MM.1S (cell line): ENCODE data around the gene CNOT2.

Source experiments
- EZH2 ChIP-seq: fragments of 300-600 bp; sonication (generic); optimal IDR thresholded peaks from 2 replicates; pipeline ENCODE3; 2017; ENCODE audit warnings: low read depth, mild to moderate bottlenecking, antibody characterized with exemption, low read length, mixed read lengths
- TF ChIP-seq, protein P1 (sequence below): fragments of 300-600 bp; sonication (generic); IDR thresholded peaks from 2 replicates; pipeline ENCODE4 v1.5.1; 2016; ENCODE audit warnings: antibody characterized with exemption, low read length, mixed read lengths

DNA sequence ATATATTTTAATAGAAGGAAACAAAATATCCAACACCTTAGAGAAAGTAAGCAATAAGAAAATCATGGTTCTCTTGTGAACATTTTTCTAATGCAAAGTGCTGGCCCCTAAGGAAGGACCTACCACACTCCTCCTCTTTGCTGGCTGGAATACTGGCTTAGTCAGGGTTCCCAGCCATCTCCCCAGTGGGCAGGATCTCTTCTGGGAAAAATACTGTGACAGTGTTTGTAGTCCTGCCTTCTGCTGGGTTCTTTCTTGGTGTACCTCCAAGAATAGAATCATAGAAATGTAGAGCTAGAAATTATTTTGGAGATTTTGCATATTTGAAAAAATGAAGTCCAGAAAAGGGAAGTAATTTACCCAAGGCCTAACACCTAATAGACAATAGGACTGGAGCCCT lies 154.8 kb downstream of the CNOT2 start:
- TF ChIP-seq, protein P1, sequence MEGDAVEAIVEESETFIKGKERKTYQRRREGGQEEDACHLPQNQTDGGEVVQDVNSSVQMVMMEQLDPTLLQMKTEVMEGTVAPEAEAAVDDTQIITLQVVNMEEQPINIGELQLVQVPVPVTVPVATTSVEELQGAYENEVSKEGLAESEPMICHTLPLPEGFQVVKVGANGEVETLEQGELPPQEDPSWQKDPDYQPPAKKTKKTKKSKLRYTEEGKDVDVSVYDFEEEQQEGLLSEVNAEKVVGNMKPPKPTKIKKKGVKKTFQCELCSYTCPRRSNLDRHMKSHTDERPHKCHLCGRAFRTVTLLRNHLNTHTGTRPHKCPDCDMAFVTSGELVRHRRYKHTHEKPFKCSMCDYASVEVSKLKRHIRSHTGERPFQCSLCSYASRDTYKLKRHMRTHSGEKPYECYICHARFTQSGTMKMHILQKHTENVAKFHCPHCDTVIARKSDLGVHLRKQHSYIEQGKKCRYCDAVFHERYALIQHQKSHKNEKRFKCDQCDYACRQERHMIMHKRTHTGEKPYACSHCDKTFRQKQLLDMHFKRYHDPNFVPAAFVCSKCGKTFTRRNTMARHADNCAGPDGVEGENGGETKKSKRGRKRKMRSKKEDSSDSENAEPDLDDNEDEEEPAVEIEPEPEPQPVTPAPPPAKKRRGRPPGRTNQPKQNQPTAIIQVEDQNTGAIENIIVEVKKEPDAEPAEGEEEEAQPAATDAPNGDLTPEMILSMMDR: no peak
- no peak for TF ChIP-seq EZH2
